ENCODE results near the gene NSRP1.

GRCh38 chr17:30220414-30220813 lies 103.8 kb downstream of the NSRP1 start:
- TF ChIP-seq ZNF148 (tag by site-specific recombination; IDR thresholded peaks at IDR 0.05; ENCODE audit: borderline replicate concordance) (no peak), ZNF175 (tag by site-specific recombination; IDR thresholded peaks at IDR 0.05) (no peak), ZNF514 (tag by site-specific recombination; IDR thresholded peaks at IDR 0.05) (no peak), ZSCAN23 (tag by site-specific recombination; IDR thresholded peaks at IDR 0.05) (no peak), ZNF521 (tag by site-specific recombination; IDR thresholded peaks at IDR 0.05) (no peak), ZNF639 (tag by site-specific recombination; IDR thresholded peaks at IDR 0.05) (no peak), ZNF488 (tag by site-specific recombination; IDR thresholded peaks at IDR 0.05) (no peak), ZNF223 (tag by site-specific recombination; IDR thresholded peaks at IDR 0.05) (no peak)
